Testis (tissue), 2 donors: ENCODE results near the gene MAP3K12.

Experiments used
- CTCF ChIP-seq, 3 experiments: fragments of 450-650 bp in 2 of 3; fragments of 200-600 bp in 1 of 3; sonication (generic) in 1 of 3; IDR thresholded peaks; one replicate each; pipeline ENCODE4 v1.5.1; 2016 to 2019; ENCODE audit warnings: antibody characterized with exemption in 3 of 3, mild to moderate bottlenecking in 2 of 3, moderate library complexity in 1 of 3
- POLR2A ChIP-seq: fragments of 450-650 bp; IDR thresholded peaks from one replicate; pipeline ENCODE4 v1.6.1; 2017; ENCODE audit warnings: antibody characterized with exemption, mild to moderate bottlenecking, moderate library complexity

GRCh38 chr12:53430116-53430515 is 69.1 kb downstream of the MAP3K12 start:
- TF ChIP-seq CTCF (IDR thresholded peaks at IDR 0.05): no peak
- TF ChIP-seq POLR2A: no peak
